Loucy (cell line): ENCODE data around the gene CDX2.

Source experiments
- H2AFZ ChIP-seq: fragments of 200-600 bp; sonication (generic); 2 replicates; pipeline ENCODE4 v1.6.0; 2016; ENCODE audit warnings: antibody characterized with exemption, mild to moderate bottlenecking, low read length, moderate library complexity
- H3F3A ChIP-seq: fragments of 200-600 bp; 2 replicates; pipeline ENCODE4 v1.6.0; 2016; ENCODE audit warnings: antibody characterized with exemption, low read depth, mild to moderate bottlenecking
- H3K27me3 ChIP-seq: fragments of 200-600 bp; sonication (generic); 2 replicates; pipeline ENCODE4 v1.6.1; 2014; ENCODE audit warnings: low read length, mild to moderate bottlenecking; ENCODE audit not compliant: insufficient read depth, poor library complexity, severe bottlenecking
- H3K36me3 ChIP-seq: fragments of 200-600 bp; sonication (generic); 2 replicates; pipeline ENCODE4 v1.6.1; 2016; ENCODE audit warnings: low read length; ENCODE audit not compliant: insufficient read depth
- H3K4me1 ChIP-seq: fragments of 200-600 bp; sonication (generic); 2 replicates; pipeline ENCODE4 v1.5.1; 2014; ENCODE audit warnings: low read length, mild to moderate bottlenecking; ENCODE audit not compliant: insufficient read depth, poor library complexity, severe bottlenecking
- H3K4me2 ChIP-seq: fragments of 200-600 bp; sonication (generic); 2 replicates; pipeline ENCODE4 v1.6.0; 2014; ENCODE audit warnings: antibody characterized with exemption, low read length, low read depth, mild to moderate bottlenecking; ENCODE audit not compliant: poor library complexity, severe bottlenecking
- H3K4me3 ChIP-seq: fragments of 200-600 bp; sonication (generic); 2 replicates; pipeline ENCODE4 v1.5.1; 2014; ENCODE audit warnings: low read length, mild to moderate bottlenecking, mixed read lengths; ENCODE audit not compliant: poor library complexity, severe bottlenecking
- H3K79me2 ChIP-seq: fragments of 200-600 bp; sonication (generic); 2 replicates; pipeline ENCODE4 v1.6.1; 2014; ENCODE audit warnings: low read length; ENCODE audit not compliant: insufficient read depth
- H3K9ac ChIP-seq: fragments of 200-600 bp; sonication (generic); 2 replicates; pipeline ENCODE4 v1.6.0; 2014; ENCODE audit warnings: mild to moderate bottlenecking, low read depth, low read length, moderate library complexity; ENCODE audit not compliant: poor library complexity, severe bottlenecking
- H3K9me2 ChIP-seq: fragments of 200-600 bp; sonication (generic); replicated peaks from 2 replicates; pipeline ENCODE4 v1.6.1; 2016; ENCODE audit warnings: low read depth, low read length, mixed read lengths
- H3K9me3 ChIP-seq: fragments of 200-600 bp; sonication (generic); 2 replicates; pipeline ENCODE4 v1.6.1; 2014; ENCODE audit warnings: mild to moderate bottlenecking, antibody characterized with exemption, low read length, low read depth; ENCODE audit not compliant: insufficient read depth
- H4K20me1 ChIP-seq: fragments of 200-600 bp; sonication (generic); 2 replicates; pipeline ENCODE4 v1.6.0; 2014; ENCODE audit warnings: antibody characterized with exemption, low read length, mild to moderate bottlenecking; ENCODE audit not compliant: insufficient read depth, poor library complexity, severe bottlenecking
- CTCF ChIP-seq: fragments of 200-600 bp; sonication (generic); conservative IDR thresholded peaks from 2 replicates; pipeline ENCODE4 v1.5.1; 2014; ENCODE audit warnings: mild to moderate bottlenecking, antibody characterized with exemption, low read length
- EZH2phosphoT487 ChIP-seq: fragments of 200-600 bp; IDR thresholded peaks from 2 replicates; pipeline ENCODE4 v1.6.1; 2018; ENCODE audit warnings: antibody characterized with exemption, mild to moderate bottlenecking, moderate library complexity, borderline replicate concordance

The CDX2 gene

DNA sequence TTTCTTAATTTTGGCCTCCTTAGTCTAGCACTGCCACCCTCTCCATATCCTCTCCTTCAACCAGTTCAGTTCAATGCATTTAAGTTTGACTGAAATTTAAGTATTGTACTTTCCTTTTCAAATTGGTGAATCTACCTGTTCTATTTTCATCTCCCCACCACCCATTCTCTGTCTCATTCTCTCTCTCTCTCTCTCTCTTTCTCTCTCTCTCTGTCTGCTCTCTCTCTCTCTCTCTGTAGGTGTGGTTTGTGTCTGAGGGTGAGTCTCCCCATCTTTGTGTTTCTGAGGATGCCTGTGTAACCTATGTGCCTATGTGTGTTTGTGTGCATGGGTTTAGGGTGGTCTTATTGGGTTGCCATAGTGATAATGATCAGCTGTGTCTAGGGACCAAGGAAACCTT lies 39.2 kb downstream of the CDX2 start:
- no peaks in the 10 kb centered on the region for H4K20me1 ChIP-seq
- H3K27me3 ChIP-seq, result no peaks in the 10 kb centered on the region
- no peaks in the 10 kb centered on the region for H3F3A ChIP-seq
- no peak for TF ChIP-seq CTCF
- no peak for TF ChIP-seq EZH2phosphoT487
- no peaks in the 10 kb centered on the region for H3K79me2 ChIP-seq
- H3K9me2 ChIP-seq, result no peaks in the 10 kb centered on the region
- H2AFZ ChIP-seq, result no peak overlapping the region
- no peak overlapping the region for H3K4me3 ChIP-seq
- no peaks in the 10 kb centered on the region for H3K36me3 ChIP-seq
- H3K4me1 ChIP-seq, result no peaks in the 10 kb centered on the region
- no peak overlapping the region for H3K4me2 ChIP-seq
- no peak overlapping the region for H3K9ac ChIP-seq
- no peaks in the 10 kb centered on the region for H3K9me3 ChIP-seq

- H2AFZ ChIP-seq, result no peak overlapping the region
- H3K9me3 ChIP-seq, result no peaks in the 10 kb centered on the region
- no peaks in the 10 kb centered on the region for H3K4me1 ChIP-seq
- no peaks in the 10 kb centered on the region for H4K20me1 ChIP-seq
- no peaks in the 10 kb centered on the region for H3K9me2 ChIP-seq
- H3K79me2 ChIP-seq, result no peaks in the 10 kb centered on the region
- H3F3A ChIP-seq, result no peaks in the 10 kb centered on the region
- no peak overlapping the region for H3K9ac ChIP-seq
- no peak overlapping the region for H3K4me3 ChIP-seq
- no peaks in the 10 kb centered on the region for H3K27me3 ChIP-seq
- H3K4me2 ChIP-seq, result no peak overlapping the region
- H3K36me3 ChIP-seq, result no peaks in the 10 kb centered on the region
- TF ChIP-seq EZH2phosphoT487 (no peak), CTCF (no peak)
Observed at GRCh38 chr13:27928805-27929753, 40.0 kb downstream of the CDX2 start.

DNA sequence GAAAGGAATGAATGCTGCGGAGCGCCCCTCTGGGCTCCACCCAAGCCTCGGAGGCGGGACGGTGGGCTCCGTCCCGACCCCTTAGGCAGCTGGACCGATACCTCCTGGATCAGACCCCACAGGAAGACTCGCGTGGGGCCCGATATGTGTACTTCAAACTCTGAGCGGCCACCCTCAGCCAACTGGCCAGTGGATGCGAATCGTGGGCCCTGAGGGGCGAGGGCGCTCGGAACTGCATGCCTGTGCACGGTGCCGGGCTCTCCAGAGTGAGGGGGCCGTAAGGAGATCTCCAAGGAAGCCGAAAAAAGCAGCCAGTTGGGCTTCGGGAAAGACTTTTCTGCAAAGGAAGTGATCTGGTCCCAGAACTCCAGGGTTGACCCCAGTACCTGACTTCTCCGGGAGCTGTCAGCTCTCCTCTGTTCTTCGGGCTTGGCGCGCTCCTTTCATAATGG lies 40.7 kb downstream of the CDX2 start:
- Histone ChIP-seq H3K4me2 (no peak overlapping the region), H3F3A (no peaks in the 10 kb centered on the region), H3K9ac (no peak overlapping the region), H3K36me3 (no peaks in the 10 kb centered on the region), H2AFZ (no peak overlapping the region), H3K9me2 (no peaks in the 10 kb centered on the region), H4K20me1 (no peaks in the 10 kb centered on the region), H3K79me2 (no peaks in the 10 kb centered on the region), H3K4me3 (no peak overlapping the region), H3K27me3 (no peaks in the 10 kb centered on the region), H3K9me3 (no peaks in the 10 kb centered on the region), H3K4me1 (no peaks in the 10 kb centered on the region)
- TF ChIP-seq EZH2phosphoT487, result no peak
- no peak for TF ChIP-seq CTCF
